Measurements from ENCODE around the gene KRTAP12-3.

GRCh38 chr21:44694776-44695175 lies 37.0 kb downstream of the KRTAP12-3 start:
- TF ChIP-seq CTCF (IDR thresholded peaks at IDR 0.05; ENCODE audit: borderline replicate concordance, extremely low read depth, low read length, poor library complexity, severe bottlenecking) = no peak
- TF ChIP-seq EZH2 (IDR thresholded peaks at IDR 0.05; ENCODE audit: borderline replicate concordance, low read depth, low read length, severe bottlenecking) = no peak

All from DND-41 (cell line).